ENCODE measurements around the gene CRTC2.

- peak; percentile 18; the same call in 1 of the 2 replicates for TF ChIP-seq CTCF (IDR thresholded peaks at IDR 0.05; ENCODE audit: low read length)
- no peak for TF ChIP-seq EZH2 (IDR thresholded peaks at IDR 0.05; ENCODE audit: borderline replicate concordance, low read length)
Observed at GRCh38 chr1:153962088-153963029, 3.9 kb upstream of the CRTC2 start.
